ENCODE measurements around the gene SENP5. TPM values are rescaled to one million over a fixed set of nuclear protein-coding genes. Genes with fewer than 3 reads are reported as not detected.
A peak's percentile ranks its signal among the peaks of the same experiment; 100 is the strongest.

The SENP5 gene
- total RNA-seq, 1 experiment from 2014 or later: 30.2 TPM

DNA sequence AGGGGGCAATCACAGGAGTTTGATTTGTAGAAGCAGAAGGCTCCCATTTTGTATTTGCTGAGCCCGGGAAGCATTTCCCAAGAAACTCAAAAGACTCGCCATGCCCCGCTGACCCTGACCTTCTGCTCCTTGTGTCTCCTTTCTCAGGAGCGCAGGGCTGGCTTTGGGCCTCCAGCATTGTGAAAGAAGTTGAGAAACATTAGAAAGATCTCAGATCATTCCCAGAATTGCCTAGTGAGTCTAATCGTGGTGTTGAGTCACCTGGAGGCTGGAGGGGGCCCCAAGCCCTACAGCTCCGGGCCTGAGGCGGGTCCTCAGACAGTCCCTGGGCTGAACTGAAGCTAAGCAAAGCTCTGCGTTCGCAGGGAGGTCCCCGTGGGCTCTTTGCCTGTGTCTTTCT is 111.8 kb downstream of the SENP5 start:
- POLR2A ChIA-PET: no interaction called here
- BruUV-seq (replicated peaks): no TSS peak
- no peak overlapping the region for H3K27ac Mint-ChIP-seq (ENCODE audit: low read depth, unreplicated experiment)
- H3K4me3 Mint-ChIP-seq (ENCODE audit: unreplicated experiment): no peak overlapping the region
- peaks cover 17% of the 10 kb centered on the region for H3K9me3 Mint-ChIP-seq (ENCODE audit: unreplicated experiment)
- H3K4me1 Mint-ChIP-seq (ENCODE audit: insufficient read depth, unreplicated experiment): no peaks in the 10 kb centered on the region
- TF ChIP-seq, protein P1, sequence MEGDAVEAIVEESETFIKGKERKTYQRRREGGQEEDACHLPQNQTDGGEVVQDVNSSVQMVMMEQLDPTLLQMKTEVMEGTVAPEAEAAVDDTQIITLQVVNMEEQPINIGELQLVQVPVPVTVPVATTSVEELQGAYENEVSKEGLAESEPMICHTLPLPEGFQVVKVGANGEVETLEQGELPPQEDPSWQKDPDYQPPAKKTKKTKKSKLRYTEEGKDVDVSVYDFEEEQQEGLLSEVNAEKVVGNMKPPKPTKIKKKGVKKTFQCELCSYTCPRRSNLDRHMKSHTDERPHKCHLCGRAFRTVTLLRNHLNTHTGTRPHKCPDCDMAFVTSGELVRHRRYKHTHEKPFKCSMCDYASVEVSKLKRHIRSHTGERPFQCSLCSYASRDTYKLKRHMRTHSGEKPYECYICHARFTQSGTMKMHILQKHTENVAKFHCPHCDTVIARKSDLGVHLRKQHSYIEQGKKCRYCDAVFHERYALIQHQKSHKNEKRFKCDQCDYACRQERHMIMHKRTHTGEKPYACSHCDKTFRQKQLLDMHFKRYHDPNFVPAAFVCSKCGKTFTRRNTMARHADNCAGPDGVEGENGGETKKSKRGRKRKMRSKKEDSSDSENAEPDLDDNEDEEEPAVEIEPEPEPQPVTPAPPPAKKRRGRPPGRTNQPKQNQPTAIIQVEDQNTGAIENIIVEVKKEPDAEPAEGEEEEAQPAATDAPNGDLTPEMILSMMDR (IDR thresholded peaks at IDR 0.05; ENCODE audit: unreplicated experiment): no peak
- DNase-seq (ENCODE audit: unreplicated experiment): peak; percentile 82
- CTCF ChIA-PET: interaction anchor here (1.0 kb wide), 1 partner anchor 9 kb away, joined by 4 read pairs; no protein-coding TSS in a partner anchor
- H3K36me3 Mint-ChIP-seq (ENCODE audit: insufficient read depth, unreplicated experiment): peaks cover 6% of the 10 kb centered on the region
- intact Hi-C loops (cut with micrococcal nuclease): no loop called here
- H3K27me3 Mint-ChIP-seq (ENCODE audit: insufficient read depth, unreplicated experiment): peaks cover 18% of the 10 kb centered on the region

DNA sequence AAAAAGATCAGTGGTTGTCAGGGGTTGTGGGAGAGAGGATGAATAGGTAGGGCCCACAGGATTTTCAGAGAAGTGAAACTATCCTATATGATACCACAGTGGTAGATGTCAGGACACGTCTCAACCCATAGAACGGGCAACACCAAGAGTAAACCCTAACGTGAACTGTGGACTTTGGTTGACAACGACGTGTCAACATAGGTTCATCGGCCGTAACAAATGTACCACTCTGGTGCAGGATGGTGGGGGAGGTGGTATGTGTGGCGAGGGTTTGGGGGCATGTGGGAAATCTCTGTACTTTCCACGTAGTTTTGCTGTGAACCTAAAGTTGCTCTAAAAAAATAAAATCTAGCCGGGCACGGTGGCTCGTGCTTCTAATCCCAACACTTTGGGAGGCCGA is 113.9 kb downstream of the SENP5 start:
- no peaks in the 10 kb centered on the region for H3K4me1 Mint-ChIP-seq (ENCODE audit: insufficient read depth, unreplicated experiment)
- peaks cover 27% of the 10 kb centered on the region for H3K27me3 Mint-ChIP-seq (ENCODE audit: insufficient read depth, unreplicated experiment)
- H3K27ac Mint-ChIP-seq (ENCODE audit: low read depth, unreplicated experiment): no peak overlapping the region
- no peak overlapping the region for H3K4me3 Mint-ChIP-seq (ENCODE audit: unreplicated experiment)
- ChIA-PET POLR2A (no interaction called here), CTCF (interaction anchor here (1.3 kb wide), 1 partner anchor 12 kb away, joined by 4 read pairs; no protein-coding TSS in a partner anchor)
- intact Hi-C loops (cut with micrococcal nuclease): no loop called here
- no TSS peak for BruUV-seq (replicated peaks)
- peaks cover 6% of the 10 kb centered on the region for H3K36me3 Mint-ChIP-seq (ENCODE audit: insufficient read depth, unreplicated experiment)
- no peak for DNase-seq (ENCODE audit: unreplicated experiment)
- H3K9me3 Mint-ChIP-seq (ENCODE audit: unreplicated experiment): peaks cover 19% of the 10 kb centered on the region
- TF ChIP-seq, protein P1 (IDR thresholded peaks at IDR 0.05; ENCODE audit: unreplicated experiment): no peak

DNA sequence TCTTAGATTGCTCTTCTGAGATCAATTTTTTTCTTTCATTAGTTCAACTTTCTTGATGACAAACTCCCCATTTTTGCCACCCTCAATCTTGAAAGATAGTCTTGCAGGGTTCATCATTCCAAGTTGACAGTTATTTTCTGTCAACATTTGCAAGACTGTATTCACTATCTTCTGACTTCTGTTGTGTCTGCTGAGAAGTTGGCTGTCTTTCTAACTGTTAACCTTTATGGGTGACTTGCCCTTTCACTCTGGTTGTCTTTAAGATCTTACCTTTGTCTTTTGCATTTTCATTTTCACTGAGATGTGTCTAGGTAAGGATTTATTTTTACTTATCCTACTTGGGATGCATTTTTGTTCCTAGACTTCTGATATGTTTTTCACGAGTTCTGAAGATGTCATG is 115.5 kb downstream of the SENP5 start:
- Mint-ChIP-seq H3K9me3 (ENCODE audit: unreplicated experiment) (peaks cover 19% of the 10 kb centered on the region), H3K27me3 (ENCODE audit: insufficient read depth, unreplicated experiment) (peaks cover 27% of the 10 kb centered on the region), H3K4me3 (ENCODE audit: unreplicated experiment) (no peak overlapping the region), H3K36me3 (ENCODE audit: insufficient read depth, unreplicated experiment) (peaks cover 6% of the 10 kb centered on the region), H3K4me1 (ENCODE audit: insufficient read depth, unreplicated experiment) (no peaks in the 10 kb centered on the region), H3K27ac (ENCODE audit: low read depth, unreplicated experiment) (no peak overlapping the region)
- POLR2A ChIA-PET: interaction anchor here (1.1 kb wide), 1 partner anchor 41 kb away, joined by 3 read pairs; the partner anchor contains the start of gene NCBP2
- intact Hi-C loops (cut with micrococcal nuclease): no loop called here
- no TSS peak for BruUV-seq (replicated peaks)
- TF ChIP-seq, protein P1 (IDR thresholded peaks at IDR 0.05; ENCODE audit: unreplicated experiment): no peak
- CTCF ChIA-PET: interaction anchor here (1.8 kb wide), 1 partner anchor 10 kb away, joined by 4 read pairs; no protein-coding TSS in a partner anchor
- DNase-seq (ENCODE audit: unreplicated experiment): no peak

Other genes starting within 250 kb of the SENP5 start
- not detected in 2 replicates for gene NRROS, start 228.2 kb upstream of the SENP5 start, total RNA-seq (2022)
- 1.8 and 3.2 TPM in 2 replicates for gene CEP19, start 155.7 kb upstream of the SENP5 start, total RNA-seq (2022)
- 20.8 and 23.2 TPM in 2 replicates for gene PIGX, start 155.5 kb upstream of the SENP5 start, total RNA-seq (2022)
- 119 and 126 TPM in 2 replicates for gene PAK2, start 128.1 kb upstream of the SENP5 start, total RNA-seq (2022)
- 80.9 and 91.8 TPM in 2 replicates for gene NCBP2, start 74.6 kb downstream of the SENP5 start, total RNA-seq (2022)
- 5.2 and 7.1 TPM in 2 replicates for gene PIGZ, start 100.9 kb downstream of the SENP5 start, total RNA-seq (2022)
- gene MELTF, start 161.9 kb downstream of the SENP5 start, total RNA-seq (2022): 9.1 and 20.6 TPM in 2 replicates

Data from MCF 10A (cell line).